K562 (cell line): Measurements from ENCODE around the gene TPX2. TPM values are rescaled to one million over a fixed set of nuclear protein-coding genes. Genes with fewer than 3 reads are reported as not detected.

Experiments
- CEBPG ChIP-seq, 3 experiments: fragments of 200-800 bp in 1 of 3; sonication (Bioruptor generic) in 1 of 3; sonication (generic) in 1 of 3; formaldehyde crosslinking in 1 of 3; IDR thresholded peaks in 2 of 3; conservative IDR thresholded peaks in 1 of 3; 2 replicates each; pipeline versions ENCODE4 v1.6.1 to v1.8.0; 2016 to 2022; ENCODE audit warnings: missing compliant biosample characterization in 2 of 3, missing genetic modification characterization in 2 of 3, mild to moderate bottlenecking in 1 of 3, missing genetic modification reagents in 1 of 3
- EHMT2 ChIP-seq: fragments of 450-650 bp; IDR thresholded peaks from 2 replicates; pipeline ENCODE4 v1.6.1; 2018; ENCODE audit warnings: antibody characterized with exemption
- FOXA3 ChIP-seq, 2 experiments: fragments of 450-650 bp in 1 of 2; sonication (generic) in 1 of 2; formaldehyde crosslinking; IDR thresholded peaks in 1 of 2; conservative IDR thresholded peaks in 1 of 2; 2 replicates each; pipeline versions ENCODE4 v1.4.0 to v1.8.0; 2020 to 2022; ENCODE audit warnings: mild to moderate bottlenecking in 2 of 2, missing genetic modification reagents in 1 of 2
- HBP1 ChIP-seq: fragments of 450-650 bp; formaldehyde crosslinking; IDR thresholded peaks from 2 replicates; pipeline ENCODE4 v1.4.0; 2022; ENCODE audit warnings: missing genetic modification characterization
- KLF6 ChIP-seq: fragments of 250-450 bp; sonication (Bioruptor Pico); IDR thresholded peaks from 2 replicates; pipeline ENCODE4 v1.4.0; 2020; ENCODE audit warnings: mild to moderate bottlenecking, moderate library complexity, borderline replicate concordance
- MECOM ChIP-seq: fragments of 250-450 bp; sonication (Bioruptor Pico); IDR thresholded peaks from 2 replicates; pipeline ENCODE4 v1.8.0; 2022; ENCODE audit warnings: inconsistent platforms
- MIER1 ChIP-seq: fragments of 450-650 bp; IDR thresholded peaks from 2 replicates; pipeline ENCODE4 v1.6.1; 2016; ENCODE audit warnings: antibody characterized with exemption, mild to moderate bottlenecking, low read depth
- MTA2 ChIP-seq: fragments of 450-650 bp; IDR thresholded peaks from 2 replicates; pipeline ENCODE4 v1.6.1; 2016; ENCODE audit warnings: low read depth
- RAD21 ChIP-seq, 2 experiments: fragments of 250-450 bp in 1 of 2; fragments of 450-650 bp in 1 of 2; sonication (Bioruptor Pico) in 1 of 2; formaldehyde crosslinking in 1 of 2; IDR thresholded peaks in 1 of 2; conservative IDR thresholded peaks in 1 of 2; 2 replicates each; pipeline versions ENCODE4 v1.4.0 to v1.8.0; 2020 to 2022; ENCODE audit warnings: mild to moderate bottlenecking in 2 of 2, moderate library complexity in 1 of 2
- RFX1 ChIP-seq: fragments of 450-650 bp; IDR thresholded peaks from 2 replicates; pipeline ENCODE4 v1.6.1; 2016; ENCODE audit warnings: mild to moderate bottlenecking, moderate library complexity
- SIX5 ChIP-seq, 2 experiments: IDR thresholded peaks; 2 replicates each; pipeline ENCODE4 v1.6.1; 2011; ENCODE audit warnings: low read length in 2 of 2, borderline replicate concordance in 1 of 2, low read depth in 1 of 2, mild to moderate bottlenecking in 1 of 2, moderate library complexity in 1 of 2; ENCODE audit not compliant: insufficient read depth in 1 of 2
- VEZF1 ChIP-seq: fragments of 200-800 bp; sonication (Bioruptor generic); IDR thresholded peaks from 2 replicates; pipeline ENCODE4 v1.6.1; 2017; ENCODE audit warnings: missing genetic modification characterization, missing compliant biosample characterization
- XRCC5 ChIP-seq: fragments of 200-400 bp; formaldehyde crosslinking; IDR thresholded peaks from 2 replicates; pipeline ENCODE4 v1.6.1; 2017; ENCODE audit warnings: low read depth, mild to moderate bottlenecking, low read length
- ZBTB8A ChIP-seq: fragments of 450-650 bp; IDR thresholded peaks from 2 replicates; pipeline ENCODE4 v1.6.1; 2018; ENCODE audit warnings: mild to moderate bottlenecking, moderate library complexity; ENCODE audit not compliant: partially characterized antibody
- ZNF133 ChIP-seq: fragments of 250-450 bp; sonication (Bioruptor Pico); IDR thresholded peaks from 2 replicates; pipeline ENCODE4 v1.4.0; 2020; ENCODE audit warnings: mild to moderate bottlenecking
- ZNF274 ChIP-seq: IDR thresholded peaks from 2 replicates; pipeline ENCODE4 v1.6.1; 2011; ENCODE audit warnings: low read depth, mild to moderate bottlenecking, low read length, moderate library complexity, borderline replicate concordance
- polyA plus RNA-seq, 8 experiments: library from polyadenylated mRNA; depleted of rRNA in 4 of 8; stranded (reverse) in 5 of 8; unstranded in 3 of 8; fragments of >200 nt; fragmentation: Nextera tagmentation in 2 of 8; fragmentation: Illumina TruSeq in 1 of 8; extraction: Ambion mirVana in 2 of 8; extraction: Trizol in 1 of 8; gene quantifications; 2 replicates each; pipeline versions ENCODE4 v1.2.1 to v1.2.3, GENCODE V29; 2011 to 2014; ENCODE audit warnings: inconsistent platforms in 1 of 8, missing spikeins in 1 of 8
- total RNA-seq, 7 experiments: library from RNA; depleted of rRNA in 6 of 7; stranded (reverse); fragments of >200 nt in 6 of 7; fragmentation: Illumina TruSeq in 2 of 7; extraction: Trizol in 2 of 7; gene quantifications; 2 replicates each; pipeline versions ENCODE4 v1.2.1 to v1.2.3, GENCODE V29; 2011 to 2021; ENCODE audit warnings: low replicate concordance in 1 of 7
- TF ChIP-seq, protein P1 (sequence below), 2 experiments: fragments of 450-650 bp; IDR thresholded peaks; 2 replicates each; pipeline ENCODE4 v1.6.1; 2016
- TF ChIP-seq, protein P2 (sequence below), 2 experiments: IDR thresholded peaks in 1 of 2; conservative IDR thresholded peaks in 1 of 2; 2 replicates each; pipeline ENCODE4 v1.6.1; 2016; ENCODE audit warnings: low read depth in 2 of 2, mild to moderate bottlenecking in 1 of 2, missing compliant biosample characterization in 1 of 2, missing genetic modification characterization in 1 of 2, moderate library complexity in 1 of 2

Gene TPX2
- total and polyA plus RNA-seq, 9 of the 15 experiments (the other 6 are each of a cell fraction or from before 2014, with no cell fraction given), result 48.0 to 241 (median 133) TPM

DNA sequence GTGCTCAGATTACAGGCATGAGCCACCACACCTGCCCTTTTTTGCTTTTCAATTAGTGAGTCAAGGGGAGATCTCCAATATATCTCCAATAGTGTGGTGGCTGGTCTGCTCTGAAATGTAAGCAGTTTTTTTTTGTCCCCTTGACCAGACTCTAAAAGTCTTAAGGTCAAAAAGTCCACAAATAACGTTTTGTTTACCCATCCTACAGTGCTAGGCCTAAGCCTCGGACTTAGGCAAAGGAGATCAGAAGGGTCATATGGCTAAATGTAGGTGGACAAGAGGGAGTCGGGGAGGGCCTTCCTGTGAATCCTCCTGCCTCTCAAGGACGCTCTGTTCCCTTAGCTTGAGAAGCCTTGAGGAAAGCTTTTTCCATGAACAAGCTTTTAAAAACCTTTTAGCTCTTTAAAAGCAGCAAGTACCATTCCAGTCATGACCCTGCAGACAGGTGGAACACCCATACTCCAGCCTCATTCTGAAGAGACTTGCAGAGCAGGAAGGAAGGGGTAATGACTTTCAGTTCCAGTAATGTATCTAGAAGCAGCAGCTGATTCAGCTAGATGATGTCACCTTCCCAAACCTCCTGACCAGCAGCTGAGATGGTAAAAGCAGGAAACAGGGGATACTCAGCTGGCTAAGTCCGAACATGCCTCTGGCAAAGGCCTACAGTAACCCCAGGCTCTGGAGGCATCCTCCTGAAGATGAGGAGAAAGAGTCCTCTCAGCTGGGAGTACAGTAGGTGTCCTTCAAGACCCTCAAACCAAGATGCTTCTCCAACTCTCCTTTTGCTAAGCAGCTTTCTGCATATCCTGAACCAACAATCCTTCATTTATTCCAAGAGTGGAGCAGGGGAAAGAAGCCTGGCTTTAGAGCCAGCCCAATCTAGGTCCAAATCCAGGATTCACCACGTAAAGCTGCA is 40.0 kb upstream of the TPX2 start (continued):
- TF ChIP-seq, protein P1, sequence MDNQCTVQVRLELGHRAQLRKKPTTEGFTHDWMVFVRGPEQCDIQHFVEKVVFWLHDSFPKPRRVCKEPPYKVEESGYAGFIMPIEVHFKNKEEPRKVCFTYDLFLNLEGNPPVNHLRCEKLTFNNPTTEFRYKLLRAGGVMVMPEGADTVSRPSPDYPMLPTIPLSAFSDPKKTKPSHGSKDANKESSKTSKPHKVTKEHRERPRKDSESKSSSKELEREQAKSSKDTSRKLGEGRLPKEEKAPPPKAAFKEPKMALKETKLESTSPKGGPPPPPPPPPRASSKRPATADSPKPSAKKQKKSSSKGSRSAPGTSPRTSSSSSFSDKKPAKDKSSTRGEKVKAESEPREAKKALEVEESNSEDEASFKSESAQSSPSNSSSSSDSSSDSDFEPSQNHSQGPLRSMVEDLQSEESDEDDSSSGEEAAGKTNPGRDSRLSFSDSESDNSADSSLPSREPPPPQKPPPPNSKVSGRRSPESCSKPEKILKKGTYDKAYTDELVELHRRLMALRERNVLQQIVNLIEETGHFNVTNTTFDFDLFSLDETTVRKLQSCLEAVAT (IDR thresholded peaks at IDR 0.05), result 0 out of 4 replicates have a peak, but pooled peaks of 1 of the 2 experiments have one; percentile 8
- no peak; the same call in 1 of the 2 replicates for TF ChIP-seq CEBPG (CRISPR knock-in tag; IDR thresholded peaks at IDR 0.05)
- TF ChIP-seq CEBPG (tag; conservative IDR thresholded peaks at IDR 0.05 in 1 of 2, IDR thresholded peaks at IDR 0.05 in 1 of 2), result peak in 1 of 2 experiments; percentile 50; a peak in 1 of 4 replicates
- no peak for TF ChIP-seq MTA2
- no peak for TF ChIP-seq HBP1 (CRISPR knock-in tag)
- TF ChIP-seq ZBTB8A, result no peak
- TF ChIP-seq KLF6 (CRISPR knock-in tag), result no peak
- no peak for TF ChIP-seq MECOM
- TF ChIP-seq XRCC5, result no peak
- no peak for TF ChIP-seq SIX5 (IDR thresholded peaks at IDR 0.05; ENCODE audit: borderline replicate concordance in 1 of 2, insufficient read depth in 1 of 2, low read depth in 1 of 2, low read length in 2 of 2)
- TF ChIP-seq RFX1, result no peak
- no peak for TF ChIP-seq MIER1
- TF ChIP-seq, protein P2, sequence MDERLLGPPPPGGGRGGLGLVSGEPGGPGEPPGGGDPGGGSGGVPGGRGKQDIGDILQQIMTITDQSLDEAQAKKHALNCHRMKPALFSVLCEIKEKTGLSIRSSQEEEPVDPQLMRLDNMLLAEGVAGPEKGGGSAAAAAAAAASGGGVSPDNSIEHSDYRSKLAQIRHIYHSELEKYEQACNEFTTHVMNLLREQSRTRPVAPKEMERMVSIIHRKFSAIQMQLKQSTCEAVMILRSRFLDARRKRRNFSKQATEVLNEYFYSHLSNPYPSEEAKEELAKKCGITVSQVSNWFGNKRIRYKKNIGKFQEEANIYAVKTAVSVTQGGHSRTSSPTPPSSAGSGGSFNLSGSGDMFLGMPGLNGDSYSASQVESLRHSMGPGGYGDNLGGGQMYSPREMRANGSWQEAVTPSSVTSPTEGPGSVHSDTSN (CRISPR knock-in tag; IDR thresholded peaks at IDR 0.05; ENCODE audit: low read depth), result no peak
- TF ChIP-seq, protein P2 (tag; conservative IDR thresholded peaks at IDR 0.05; ENCODE audit: low read depth), result no peak
- TF ChIP-seq ZNF133 (CRISPR knock-in tag), result no peak
- no peak for TF ChIP-seq ZNF274
- no peak for TF ChIP-seq FOXA3 (CRISPR knock-in tag; conservative IDR thresholded peaks at IDR 0.05 in 1 of 2, IDR thresholded peaks at IDR 0.05 in 1 of 2)
- no peak; the same call in 1 of the 2 replicates for TF ChIP-seq VEZF1 (CRISPR knock-in tag)
- no peak for TF ChIP-seq RAD21 (CRISPR knock-in tag; conservative IDR thresholded peaks at IDR 0.05 in 1 of 2, IDR thresholded peaks at IDR 0.05 in 1 of 2)
- TF ChIP-seq EHMT2, result no peak
